Measurements from ENCODE around the gene GPC6. TPM values are rescaled to one million over a fixed set of nuclear protein-coding genes. Genes with fewer than 3 reads are reported as not detected.

The GPC6 gene
- total and polyA plus RNA-seq, 9 of the 15 experiments (the other 6 are each of a cell fraction or from before 2014, with no cell fraction given): under 0.01 to 0.20 (median 0.01) TPM; not detected in 4

DNA sequence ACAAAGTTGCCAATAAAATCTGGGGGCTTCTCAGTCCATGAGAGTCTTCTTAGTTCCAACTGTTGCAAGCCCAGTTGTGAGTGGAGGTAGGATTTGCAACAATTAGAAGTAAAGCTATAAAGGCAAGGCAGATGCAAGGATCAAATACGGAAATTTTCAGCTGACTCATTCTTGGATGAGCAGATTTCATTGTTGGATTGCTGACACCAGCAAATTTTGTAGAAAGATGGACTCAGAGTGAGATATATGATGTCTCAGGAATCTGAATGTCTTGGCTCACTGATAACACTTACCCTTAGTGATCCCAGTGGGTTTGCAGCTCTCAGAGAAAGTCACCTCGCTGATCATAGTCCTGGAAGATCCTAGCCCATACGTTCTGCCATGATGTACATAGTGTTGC, 209.0 kb downstream of the GPC6 start:
- BruUV-seq (replicated peaks): no TSS peak
- Histone ChIP-seq H4K20me1 (replicated peaks; ENCODE audit: control insufficient read depth, insufficient read depth, low read length) (no peaks in the 10 kb centered on the region), H3K79me2 (ENCODE audit: control insufficient read depth, insufficient read depth, low read length) (no peaks in the 10 kb centered on the region), H3K27me3 (ENCODE audit: control insufficient read depth in 2 of 2, insufficient read depth in 2 of 2, low read length in 2 of 2) (no peaks in the 10 kb centered on the region), H3K4me2 (ENCODE audit: insufficient read depth, low read length) (no peak overlapping the region), H3K27ac (ENCODE audit: extremely low read depth, low read depth, low read length) (no peak overlapping the region), H3K9ac (ENCODE audit: insufficient read depth in 1 of 2, low read depth in 2 of 2, low read length in 2 of 2) (no peak overlapping the region), H3K4me3 (no peak overlapping the region), H3K9me3 (replicated peaks; ENCODE audit: control insufficient read depth, insufficient read depth, low read depth, low read length) (no peaks in the 10 kb centered on the region), H2AFZ (ENCODE audit: low read depth, low read length) (no peak overlapping the region), H3K4me1 (replicated peaks in 1 of 2; ENCODE audit: control insufficient read depth in 2 of 2, insufficient read depth in 2 of 2, low read length in 2 of 2) (no peaks in the 10 kb centered on the region), H3K36me3 (ENCODE audit: control insufficient read depth, insufficient read depth, low read length) (no peaks in the 10 kb centered on the region), H3K9me1 (ENCODE audit: control insufficient read depth, insufficient read depth, low read length) (no peaks in the 10 kb centered on the region)
- DNase-seq (ENCODE audit: extremely low read depth in 1 of 4, low spot score in 3 of 4): no peak
- in situ Hi-C loops (cut with MboI) (no loop called here), intact Hi-C loops (cut with micrococcal nuclease) (no loop called here)
- TF ChIP-seq FOXK1 (CRISPR knock-in tag; IDR thresholded peaks at IDR 0.05; ENCODE audit: borderline replicate concordance) (no peak), ILF3 (IDR thresholded peaks at IDR 0.05; ENCODE audit: borderline replicate concordance) (no peak), ZBTB17 (CRISPR knock-in tag; IDR thresholded peaks at IDR 0.05) (no peak), FOXK2 (conservative IDR thresholded peaks at IDR 0.05 in 1 of 2, IDR thresholded peaks at IDR 0.05 in 1 of 2; ENCODE audit: low read depth in 2 of 2) (no peak), ATF3 (IDR thresholded peaks at IDR 0.05) (no peak), ATF3 (CRISPR knock-in tag; conservative IDR thresholded peaks at IDR 0.05) (no peak), TSC22D4 (tag; IDR thresholded peaks at IDR 0.05) (no peak)
- no peak for ATAC-seq
- 3% methylated on average over 3 of the region's 3 CpGs for WGBS (ENCODE audit: insufficient coverage, low coverage, missing lambda C conversion rate)
- POLR2A ChIA-PET: no interaction called here
- CTCF ChIA-PET (ENCODE audit: low intra/inter-chr PET ratio): no interaction called here
- FAIRE-seq: no peak
